Embryonic facial prominence (tissue), 1 donor: ENCODE data around the gene HIVEP3.

Source experiments
- DNase-seq: peaks from one replicate; pipeline ENCODE4 v3.0.0-alpha.2; 2016; ENCODE audit errors: extremely low spot score

The HIVEP3 gene

DNA sequence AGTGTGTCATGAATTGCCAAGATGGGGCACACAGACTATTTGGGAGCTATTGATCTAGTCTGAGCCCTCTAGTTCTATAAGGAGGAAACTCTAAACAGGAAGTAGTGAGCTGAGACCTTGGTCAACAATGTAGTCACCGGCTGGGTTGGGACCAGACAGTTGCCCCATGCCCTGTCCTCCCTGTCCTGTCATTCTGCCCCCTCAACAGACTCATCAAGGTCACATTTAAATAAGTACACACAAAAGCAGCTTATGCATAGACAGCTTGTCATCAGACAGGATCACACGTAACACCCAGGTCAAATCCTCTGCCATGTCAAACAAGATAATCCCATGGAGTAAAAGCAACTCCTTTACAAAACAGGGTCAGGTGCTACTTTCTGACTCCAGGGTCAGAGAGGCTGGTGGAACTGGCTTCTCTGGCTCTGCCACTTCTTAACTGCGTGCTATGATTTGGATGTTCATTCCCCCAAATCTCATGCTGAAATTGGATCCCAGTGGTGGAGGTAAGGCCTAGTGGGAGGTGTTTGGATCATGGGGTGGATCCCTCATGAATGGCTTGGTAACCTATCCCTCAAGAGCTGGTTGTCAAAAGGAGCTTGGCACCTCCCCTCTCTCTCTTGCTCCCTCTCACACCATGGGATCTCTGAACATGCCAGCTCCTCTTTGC lies 128.9 kb downstream of the HIVEP3 start:
- no peak for DNase-seq

- no peak for DNase-seq
These were observed 130.3 kb downstream of the HIVEP3 start for GRCh38 chr1:41788427-41788826.

GRCh38 chr1:41784531-41785274 lies 134.0 kb downstream of the HIVEP3 start:
- DNase-seq, result no peak

GRCh38 chr1:41783189-41783639 lies 135.5 kb downstream of the HIVEP3 start:
- DNase-seq, result no peak

DNA sequence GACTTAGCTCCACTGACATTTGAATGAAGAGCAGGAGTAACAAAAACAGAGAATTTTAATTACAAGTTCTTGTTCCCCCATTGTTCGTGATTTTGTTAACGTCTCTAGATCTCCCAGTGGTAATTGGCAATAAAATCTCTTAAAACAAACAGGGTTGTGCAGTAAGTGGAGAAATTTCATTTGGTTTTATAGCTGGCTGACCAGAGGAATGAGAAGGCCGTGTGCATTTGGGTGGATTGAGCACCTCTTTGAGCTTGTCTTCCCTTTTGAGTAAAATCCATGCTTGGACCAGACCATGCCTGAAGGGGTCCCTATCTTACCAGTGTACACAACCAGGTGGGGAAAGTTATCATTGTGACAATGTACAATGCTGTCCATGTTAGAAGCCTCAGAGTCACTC lies 137.8 kb downstream of the HIVEP3 start:
- no peak for DNase-seq

DNA sequence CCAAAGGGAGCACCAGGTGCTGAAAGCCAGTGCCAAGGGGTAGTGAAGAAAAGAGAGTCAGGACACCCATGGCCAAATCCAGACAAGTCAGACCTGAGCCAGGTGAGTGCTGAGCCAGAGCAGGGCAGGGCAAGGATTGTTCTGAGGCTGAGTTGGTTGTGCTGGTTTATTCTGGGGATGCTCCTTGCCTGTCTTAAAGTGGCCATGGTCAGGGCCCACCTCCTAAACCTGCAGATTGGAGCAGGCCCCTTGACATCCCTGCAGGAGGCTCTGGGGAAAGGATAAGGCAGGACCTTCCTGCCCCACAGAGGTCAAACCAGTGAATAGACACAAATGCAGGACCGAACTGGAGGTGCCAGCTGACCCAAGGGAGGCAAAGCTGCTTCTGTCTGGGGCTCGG lies 138.4 kb downstream of the HIVEP3 start:
- DNase-seq, result no peak

- DNase-seq, result no peak
These were observed 139.4 kb downstream of the HIVEP3 start for GRCh38 chr1:41779360-41779759.

GRCh38 chr1:41777695-41778094 lies 141.0 kb downstream of the HIVEP3 start:
- DNase-seq, result no peak

- DNase-seq, result no peak
These were observed 141.8 kb downstream of the HIVEP3 start for GRCh38 chr1:41776891-41777441.

GRCh38 chr1:41775956-41776585 lies 142.7 kb downstream of the HIVEP3 start:
- no peak for DNase-seq

- DNase-seq, result no peak
These were observed 144.2 kb downstream of the HIVEP3 start for GRCh38 chr1:41774471-41774990.

DNA sequence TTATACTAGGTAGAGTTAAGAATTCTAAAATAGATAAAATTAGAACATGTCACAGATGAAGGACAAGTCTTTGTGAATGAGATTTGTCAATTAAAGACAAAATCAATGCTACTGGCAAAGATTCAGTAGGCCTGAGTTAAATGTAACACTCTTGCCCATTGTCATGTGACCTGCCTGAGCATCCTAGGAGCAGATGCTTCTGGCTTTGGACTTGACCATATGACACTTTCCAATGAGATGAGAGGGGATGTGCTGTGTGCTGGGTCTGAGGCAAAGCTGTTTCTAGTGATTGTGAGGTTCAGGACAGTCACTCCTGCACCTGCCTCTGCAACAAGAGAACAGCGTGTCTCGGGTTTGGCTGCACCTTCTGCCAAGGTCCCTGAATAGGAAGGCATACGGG lies 144.9 kb downstream of the HIVEP3 start:
- DNase-seq, result no peak

DNA sequence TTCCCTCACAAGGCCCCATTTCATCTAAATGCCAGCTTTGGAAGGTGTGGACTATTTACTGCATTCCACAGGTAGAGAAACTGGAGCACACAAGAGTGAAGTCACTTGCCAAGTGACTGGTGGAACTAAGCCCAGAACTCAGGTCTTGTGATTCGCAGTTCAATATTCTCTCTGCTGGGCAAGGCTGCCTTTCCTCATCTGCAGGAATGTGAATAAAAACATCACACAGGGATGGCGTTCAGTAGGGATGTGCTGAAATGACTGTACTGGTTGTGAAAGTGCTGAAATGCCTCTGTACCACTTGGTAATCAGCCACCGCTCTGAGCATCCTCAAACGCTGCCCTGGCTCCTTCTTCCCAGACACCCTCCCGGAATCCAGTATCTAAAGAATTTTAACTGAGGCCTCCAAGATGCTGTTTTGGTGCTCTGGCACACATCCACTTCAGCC lies 145.6 kb downstream of the HIVEP3 start:
- no peak for DNase-seq

GRCh38 chr1:41769068-41769467 lies 149.7 kb downstream of the HIVEP3 start:
- DNase-seq, result no peak

DNA sequence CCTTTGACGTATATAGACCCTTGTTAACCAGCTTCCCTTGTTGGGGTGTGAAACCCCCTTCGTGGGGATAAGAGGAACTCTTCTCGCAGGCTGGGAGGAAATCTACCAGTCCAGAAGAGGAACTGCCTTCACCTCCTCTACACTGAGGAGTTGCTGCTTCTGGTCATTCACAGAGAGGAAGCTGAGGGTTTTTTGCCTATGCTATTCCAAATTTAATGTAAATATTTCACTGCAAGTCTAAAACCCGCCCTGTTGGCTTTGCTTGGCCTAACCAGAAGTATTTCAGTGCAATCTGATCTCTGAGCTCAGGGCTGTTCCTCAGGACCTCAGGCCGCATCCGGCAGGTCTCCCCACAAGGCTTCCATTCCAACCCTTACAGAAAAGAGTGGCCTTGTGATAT lies 150.1 kb downstream of the HIVEP3 start:
- DNase-seq, result no peak

DNA sequence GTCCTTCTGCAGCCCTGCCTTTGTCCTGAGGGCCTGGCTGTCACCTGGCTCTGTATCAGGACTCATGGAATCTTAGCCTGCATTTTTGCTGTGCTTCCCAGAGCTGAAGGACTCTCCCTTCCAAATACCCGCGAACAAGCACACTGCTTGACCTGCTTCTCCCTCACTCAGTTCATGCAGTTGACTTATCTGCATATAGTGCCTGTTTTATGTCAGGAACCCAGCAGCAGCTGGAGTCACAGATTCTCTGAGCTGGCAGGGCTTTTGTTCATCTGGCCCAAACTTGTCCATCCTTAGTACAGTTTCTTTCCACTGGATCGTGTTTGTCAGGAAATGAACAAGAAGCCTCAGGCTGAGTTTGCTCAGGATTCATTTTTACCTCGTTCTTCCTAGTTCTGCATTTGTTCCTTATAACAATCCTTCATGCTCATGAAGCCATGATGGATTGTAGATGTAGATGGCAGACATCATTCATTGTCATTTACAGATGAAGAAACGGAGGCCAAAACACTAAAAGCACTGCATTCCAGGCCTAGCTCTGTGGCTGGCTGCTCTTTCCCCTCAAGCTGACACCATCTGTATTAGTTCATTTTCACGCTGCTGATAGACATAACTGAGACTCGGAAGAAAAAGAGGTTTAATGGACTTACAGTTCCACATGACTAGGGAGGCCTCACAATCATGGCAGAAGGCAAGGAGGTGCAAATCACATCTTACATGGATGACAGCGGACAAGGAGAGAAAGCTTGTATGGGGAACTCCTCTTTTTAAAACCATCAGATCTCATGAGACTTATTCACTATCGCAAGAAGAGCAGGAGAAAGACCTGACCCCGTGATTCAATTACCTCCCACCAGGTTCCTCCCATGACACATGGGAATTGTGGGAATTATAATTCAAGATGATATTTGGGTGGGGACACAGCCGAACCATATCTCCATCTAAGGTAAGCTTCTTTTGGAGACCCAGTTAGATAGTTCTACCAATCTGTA lies 150.9 kb downstream of the HIVEP3 start:
- no peak for DNase-seq

- DNase-seq, result no peak
These were observed 152.2 kb downstream of the HIVEP3 start for GRCh38 chr1:41766546-41766945.

GRCh38 chr1:41766041-41766440 lies 152.7 kb downstream of the HIVEP3 start:
- DNase-seq, result no peak

DNA sequence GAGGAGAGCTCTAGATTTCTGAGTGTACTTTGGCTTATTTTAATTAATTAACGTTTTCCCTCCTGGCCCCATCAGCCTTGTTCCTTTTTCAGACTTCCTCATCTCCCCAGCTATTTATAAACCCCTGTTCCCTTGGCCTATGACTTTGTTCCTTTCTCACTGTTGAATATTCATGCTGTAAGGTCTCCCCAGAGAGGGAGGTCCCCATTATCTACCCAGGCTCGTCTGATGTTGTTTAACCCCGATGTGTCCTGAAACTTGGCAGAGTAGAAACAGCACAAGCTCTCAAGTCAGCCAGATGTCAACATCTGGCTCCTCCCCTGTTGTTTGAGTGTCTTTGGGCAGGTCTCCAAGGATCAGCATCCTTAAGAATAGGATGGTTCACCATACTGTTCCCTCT lies 153.6 kb downstream of the HIVEP3 start:
- DNase-seq, result no peak

DNA sequence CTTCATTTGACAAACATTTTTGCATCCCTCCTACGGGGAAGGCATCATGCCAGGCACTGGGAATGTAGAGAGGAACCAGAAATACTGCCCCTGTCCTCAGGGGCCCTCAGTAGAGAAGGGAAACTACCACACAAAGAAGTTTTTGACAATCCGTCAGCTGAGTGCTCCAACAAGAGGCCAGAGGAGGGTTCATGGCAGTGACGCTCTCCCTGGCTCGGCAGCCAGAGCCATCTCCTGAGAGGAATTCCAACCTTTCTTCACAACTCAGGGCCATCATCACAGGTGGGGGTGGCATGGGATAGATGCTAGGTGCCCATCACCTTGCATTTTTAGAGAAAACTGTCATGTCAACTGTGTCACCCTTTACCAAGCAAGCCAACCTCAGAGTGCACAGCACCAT lies 154.1 kb downstream of the HIVEP3 start:
- no peak for DNase-seq

- DNase-seq, result no peak
These were observed 155.9 kb downstream of the HIVEP3 start for GRCh38 chr1:41762777-41763176.
